ENCODE measurements around the gene RYR2.

Gene RYR2

DNA sequence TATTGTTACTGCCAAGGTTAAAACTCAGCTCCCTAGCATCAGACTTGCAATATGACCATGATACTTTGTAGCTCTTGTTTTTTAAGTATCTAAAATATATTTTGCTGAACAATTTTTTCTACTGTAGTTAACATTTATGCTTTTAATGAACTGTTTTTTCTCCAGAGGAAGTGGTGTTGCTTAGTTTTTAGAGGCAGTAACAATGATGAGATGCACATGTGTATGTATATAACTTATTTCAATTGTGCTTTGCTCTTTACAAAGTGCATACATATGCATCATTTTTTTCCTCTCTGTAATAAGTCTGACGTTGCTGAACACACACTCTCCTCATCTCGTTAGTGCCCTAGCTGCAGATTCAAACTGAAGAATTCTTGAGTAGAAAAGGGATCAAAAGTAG lies 430.0 kb downstream of the RYR2 start:
- Histone ChIP-seq H3K4me3 (ENCODE audit: low read depth, low read length) (no peak overlapping the region), H3K79me2 (no peaks in the 10 kb centered on the region), H3K4me1 (no peaks in the 10 kb centered on the region), H3K4me2 (ENCODE audit: low read length) (no peak overlapping the region), H3K9me3 (ENCODE audit: control insufficient read depth, low read length) (no peaks in the 10 kb centered on the region), H3K27ac (no peak overlapping the region), H3K36me3 (ENCODE audit: control insufficient read depth, insufficient read depth, low read length) (no peaks in the 10 kb centered on the region), H3K27me3 (ENCODE audit: control insufficient read depth, insufficient read depth, low read length) (no peaks in the 10 kb centered on the region), H3K9ac (no peak overlapping the region), H2AFZ (no peak overlapping the region)
- TF ChIP-seq, protein P1, sequence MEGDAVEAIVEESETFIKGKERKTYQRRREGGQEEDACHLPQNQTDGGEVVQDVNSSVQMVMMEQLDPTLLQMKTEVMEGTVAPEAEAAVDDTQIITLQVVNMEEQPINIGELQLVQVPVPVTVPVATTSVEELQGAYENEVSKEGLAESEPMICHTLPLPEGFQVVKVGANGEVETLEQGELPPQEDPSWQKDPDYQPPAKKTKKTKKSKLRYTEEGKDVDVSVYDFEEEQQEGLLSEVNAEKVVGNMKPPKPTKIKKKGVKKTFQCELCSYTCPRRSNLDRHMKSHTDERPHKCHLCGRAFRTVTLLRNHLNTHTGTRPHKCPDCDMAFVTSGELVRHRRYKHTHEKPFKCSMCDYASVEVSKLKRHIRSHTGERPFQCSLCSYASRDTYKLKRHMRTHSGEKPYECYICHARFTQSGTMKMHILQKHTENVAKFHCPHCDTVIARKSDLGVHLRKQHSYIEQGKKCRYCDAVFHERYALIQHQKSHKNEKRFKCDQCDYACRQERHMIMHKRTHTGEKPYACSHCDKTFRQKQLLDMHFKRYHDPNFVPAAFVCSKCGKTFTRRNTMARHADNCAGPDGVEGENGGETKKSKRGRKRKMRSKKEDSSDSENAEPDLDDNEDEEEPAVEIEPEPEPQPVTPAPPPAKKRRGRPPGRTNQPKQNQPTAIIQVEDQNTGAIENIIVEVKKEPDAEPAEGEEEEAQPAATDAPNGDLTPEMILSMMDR (IDR thresholded peaks at IDR 0.05), result no peak

DNA sequence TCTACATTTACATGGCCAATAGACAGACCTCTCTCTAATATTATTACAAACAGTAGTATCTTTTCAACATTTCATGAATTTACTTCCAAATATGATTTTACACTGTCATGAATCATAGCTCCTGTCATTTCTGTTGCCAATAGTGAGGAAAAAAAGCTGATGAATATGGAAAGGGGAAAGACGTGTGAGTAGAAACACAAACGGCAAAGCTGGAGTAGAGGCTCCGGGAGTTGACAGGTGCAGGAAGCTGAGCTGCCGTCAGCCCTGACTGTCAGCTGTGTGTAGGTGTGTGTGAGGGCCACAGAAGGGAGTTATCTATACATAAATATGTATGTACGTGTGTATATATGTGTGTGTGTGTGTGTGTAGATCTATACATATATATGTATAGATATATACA lies 431.9 kb downstream of the RYR2 start:
- H3K4me3 ChIP-seq (ENCODE audit: low read depth, low read length), result no peak overlapping the region
- TF ChIP-seq, protein P1 (IDR thresholded peaks at IDR 0.05), result no peak
- H3K36me3 ChIP-seq (ENCODE audit: control insufficient read depth, insufficient read depth, low read length), result no peaks in the 10 kb centered on the region
- H3K27me3 ChIP-seq (ENCODE audit: control insufficient read depth, insufficient read depth, low read length), result no peaks in the 10 kb centered on the region
- no peak overlapping the region for H3K4me2 ChIP-seq (ENCODE audit: low read length)
- no peak overlapping the region for H2AFZ ChIP-seq
- no peaks in the 10 kb centered on the region for H3K4me1 ChIP-seq
- no peaks in the 10 kb centered on the region for H3K79me2 ChIP-seq
- no peak overlapping the region for H3K9ac ChIP-seq
- no peak overlapping the region for H3K27ac ChIP-seq
- no peaks in the 10 kb centered on the region for H3K9me3 ChIP-seq (ENCODE audit: control insufficient read depth, low read length)

DNA sequence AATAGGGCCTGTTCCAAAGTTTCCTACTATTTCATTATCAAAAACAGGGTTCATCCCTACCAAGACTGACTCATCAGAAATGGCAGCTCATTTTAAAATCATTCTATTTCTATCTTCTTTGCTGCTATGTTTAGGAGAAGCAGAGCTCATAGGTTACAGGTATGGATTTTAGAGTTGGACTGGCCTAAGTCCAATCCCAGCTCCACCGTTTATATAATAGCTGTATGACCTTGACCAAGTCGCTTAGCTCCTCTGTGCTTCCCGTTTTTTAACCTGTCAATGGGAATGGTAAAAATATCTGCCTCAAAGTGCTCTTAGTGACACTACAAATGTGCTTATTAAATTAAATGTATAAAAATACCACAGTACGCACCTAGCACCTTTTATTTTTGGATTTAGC lies 436.1 kb downstream of the RYR2 start:
- no peak overlapping the region for H3K4me2 ChIP-seq (ENCODE audit: low read length)
- no peaks in the 10 kb centered on the region for H3K36me3 ChIP-seq (ENCODE audit: control insufficient read depth, insufficient read depth, low read length)
- no peaks in the 10 kb centered on the region for H3K79me2 ChIP-seq
- no peaks in the 10 kb centered on the region for H3K4me1 ChIP-seq
- H3K9ac ChIP-seq, result no peak overlapping the region
- H3K27me3 ChIP-seq (ENCODE audit: control insufficient read depth, insufficient read depth, low read length), result no peaks in the 10 kb centered on the region
- TF ChIP-seq, protein P1 (IDR thresholded peaks at IDR 0.05), result no peak
- H3K9me3 ChIP-seq (ENCODE audit: control insufficient read depth, low read length), result no peaks in the 10 kb centered on the region
- H3K4me3 ChIP-seq (ENCODE audit: low read depth, low read length), result no peak overlapping the region
- H2AFZ ChIP-seq, result no peak overlapping the region
- no peak overlapping the region for H3K27ac ChIP-seq

DNA sequence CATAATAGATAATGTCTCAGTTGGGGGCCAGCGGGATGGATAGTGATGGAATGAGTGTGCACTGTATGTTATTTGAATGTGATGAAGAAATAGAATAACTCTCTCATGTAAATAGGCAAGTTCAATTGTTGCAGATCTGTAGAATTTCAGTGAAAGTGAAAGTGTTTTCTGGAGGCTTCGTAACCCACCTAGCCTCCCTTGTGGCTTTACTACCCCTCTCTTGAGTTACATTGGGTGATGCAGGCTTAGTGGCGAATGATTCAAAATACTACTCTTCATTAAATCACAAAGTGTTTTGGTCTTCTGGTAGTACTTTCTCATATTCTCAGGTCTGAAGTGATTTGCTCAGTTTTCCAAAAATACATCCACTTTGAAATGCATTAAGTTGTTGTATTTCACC lies 436.9 kb downstream of the RYR2 start:
- no peak overlapping the region for H2AFZ ChIP-seq
- TF ChIP-seq, protein P1 (IDR thresholded peaks at IDR 0.05), result no peak
- no peak overlapping the region for H3K27ac ChIP-seq
- H3K9ac ChIP-seq, result no peak overlapping the region
- H3K4me3 ChIP-seq (ENCODE audit: low read depth, low read length), result no peak overlapping the region
- H3K4me2 ChIP-seq (ENCODE audit: low read length), result no peak overlapping the region
- no peaks in the 10 kb centered on the region for H3K9me3 ChIP-seq (ENCODE audit: control insufficient read depth, low read length)
- no peaks in the 10 kb centered on the region for H3K36me3 ChIP-seq (ENCODE audit: control insufficient read depth, insufficient read depth, low read length)
- H3K4me1 ChIP-seq, result no peaks in the 10 kb centered on the region
- no peaks in the 10 kb centered on the region for H3K79me2 ChIP-seq
- H3K27me3 ChIP-seq (ENCODE audit: control insufficient read depth, insufficient read depth, low read length), result no peaks in the 10 kb centered on the region

DNA sequence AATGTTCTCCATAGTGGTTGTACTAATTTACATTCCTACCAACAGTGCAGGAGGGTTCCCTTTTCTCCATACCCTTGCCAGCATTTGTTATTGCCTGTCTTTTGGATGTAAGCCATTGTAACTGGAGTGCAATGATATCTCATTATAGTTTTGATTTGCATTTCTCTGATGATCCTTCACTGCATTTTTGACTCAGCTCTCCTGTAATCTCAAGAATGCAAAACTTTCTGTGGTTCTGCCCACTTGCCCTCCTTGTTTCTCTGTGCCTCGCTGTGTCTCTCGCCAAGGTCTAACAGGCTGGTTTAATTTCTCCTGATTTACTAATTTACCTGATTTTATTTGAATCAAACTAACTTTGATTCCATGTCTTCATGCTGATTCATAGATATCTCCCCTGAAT lies 440.8 kb downstream of the RYR2 start:
- Histone ChIP-seq H3K9me3 (ENCODE audit: control insufficient read depth, low read length) (no peaks in the 10 kb centered on the region), H3K36me3 (ENCODE audit: control insufficient read depth, insufficient read depth, low read length) (no peaks in the 10 kb centered on the region), H3K9ac (no peak overlapping the region), H3K4me1 (no peaks in the 10 kb centered on the region), H3K79me2 (no peaks in the 10 kb centered on the region), H3K27ac (no peak overlapping the region), H3K4me2 (ENCODE audit: low read length) (no peak overlapping the region), H2AFZ (no peak overlapping the region), H3K4me3 (ENCODE audit: low read depth, low read length) (no peak overlapping the region), H3K27me3 (ENCODE audit: control insufficient read depth, insufficient read depth, low read length) (no peaks in the 10 kb centered on the region)
- TF ChIP-seq, protein P1 (IDR thresholded peaks at IDR 0.05), result no peak
